Muscle of leg (tissue), 11 donors: ENCODE results near the gene MYH11. TPM values are rescaled to one million over a fixed set of nuclear protein-coding genes. Genes with fewer than 3 reads are reported as not detected.
"Not testable (repeated sequence)": the region's sequence is repeated elsewhere in the genome, so short reads cannot be mapped to it uniquely, and the experiment has no call there.

ENCODE experiments used
- DNase-seq: peaks from one replicate; pipeline ENCODE4 v3.0.0; 2013
- H3K27ac ChIP-seq: one replicate; pipeline ENCODE4 v1.5.1; 2013; ENCODE audit warnings: mild to moderate bottlenecking, low read length, control low read depth
- H3K27me3 ChIP-seq: one replicate; pipeline ENCODE4 v1.6.1; 2013; ENCODE audit warnings: low read length; ENCODE audit not compliant: control insufficient read depth, insufficient read depth
- H3K36me3 ChIP-seq: one replicate; pipeline ENCODE4 v1.6.1; 2013; ENCODE audit warnings: low read length; ENCODE audit not compliant: control insufficient read depth, insufficient read depth
- H3K4me1 ChIP-seq: one replicate; pipeline ENCODE4 v1.6.1; 2013; ENCODE audit warnings: low read length; ENCODE audit not compliant: control insufficient read depth, insufficient read depth
- H3K4me3 ChIP-seq: one replicate; pipeline ENCODE4 v1.5.1; 2013; ENCODE audit warnings: low read length, control low read depth
- H3K9me3 ChIP-seq: replicated peaks from 2 replicates; pipeline ENCODE4 v1.6.1; 2013; ENCODE audit warnings: low read depth, low read length; ENCODE audit not compliant: control insufficient read depth
- WGBS: methylation state at CpG from one replicate; pipeline ENCODE4 v1.1.5; 2013; ENCODE audit warnings: missing lambda C conversion rate; ENCODE audit not compliant: insufficient coverage; 5-methylcytosine and 5-hydroxymethylcytosine counted together
- polyA plus RNA-seq, 8 donors: library from polyadenylated mRNA; unstranded; fragments of 120-200 nt; gene quantifications; one replicate each; pipeline versions ENCODE4 v1.2.1 to v1.2.3, GENCODE V29; 2013; ENCODE audit warnings: inconsistent platforms in 1 of 8, low replicate concordance in 1 of 8; ENCODE audit not compliant: insufficient read length in 8 of 8, insufficient read depth in 1 of 8
- total RNA-seq: library from RNA; stranded (reverse); fragments of 120-200 nt; gene quantifications from one replicate; pipeline ENCODE4 v1.2.4, GENCODE V29; 2013

Gene MYH11
- total and polyA plus RNA-seq, 9 donors = 9.4 to 38.0 (median 20.7) TPM

DNA sequence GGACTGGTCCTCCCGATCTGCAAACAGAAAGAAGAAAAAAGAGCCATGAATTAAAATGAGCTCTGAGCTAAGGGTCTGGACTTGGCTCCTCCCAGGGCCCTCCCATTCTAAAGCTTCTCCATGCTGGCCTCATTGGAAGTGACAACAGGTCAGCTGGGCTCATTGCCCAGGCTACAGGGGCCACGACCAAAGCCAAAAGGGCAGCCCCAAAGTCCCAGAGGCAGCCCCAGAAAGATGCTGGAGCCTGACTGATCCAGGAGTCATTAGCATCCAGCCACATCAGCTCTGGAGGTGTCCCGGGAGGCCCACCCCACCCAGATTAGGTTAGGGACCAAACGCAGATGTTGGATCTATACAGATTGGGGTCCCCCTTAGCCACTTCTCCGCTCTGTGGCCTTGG, 58.2 kb downstream of the MYH11 start:
- H3K36me3 ChIP-seq = no peaks in the 10 kb centered on the region
- H3K9me3 ChIP-seq = peaks cover 3% of the 10 kb centered on the region
- WGBS = 68% methylated on average over 2 of the region's 5 CpGs
- H3K27ac ChIP-seq = no peak overlapping the region
- H3K27me3 ChIP-seq = peaks cover 2% of the 10 kb centered on the region
- H3K4me1 ChIP-seq = peaks cover 6% of the 10 kb centered on the region
- DNase-seq = no peak
- no peak overlapping the region for H3K4me3 ChIP-seq

DNA sequence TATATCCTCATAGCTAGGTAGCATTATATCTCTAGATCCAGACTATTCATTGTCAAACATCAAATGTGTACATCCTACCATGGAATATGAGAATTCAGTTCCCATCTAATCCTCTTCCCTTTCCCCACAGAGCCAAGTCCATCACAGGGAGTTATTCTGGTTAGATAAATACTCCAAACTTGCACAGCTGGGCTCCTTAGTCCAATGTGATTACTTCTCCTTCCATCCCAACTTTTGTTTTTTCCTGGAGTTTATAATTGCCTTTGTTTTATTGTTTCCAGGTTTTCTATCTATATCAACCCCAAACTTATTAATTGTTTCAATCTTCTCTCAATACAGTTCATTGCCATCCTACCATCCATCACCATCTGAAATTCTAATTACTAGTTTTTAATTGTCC, 59.9 kb downstream of the MYH11 start:
- no peak for DNase-seq
- Histone ChIP-seq H3K27me3 (no peaks in the 10 kb centered on the region), H3K4me1 (peaks cover 3% of the 10 kb centered on the region), H3K27ac (no peak overlapping the region), H3K9me3 (peaks cover 3% of the 10 kb centered on the region), H3K36me3 (no peaks in the 10 kb centered on the region), H3K4me3 (no peak overlapping the region)

DNA sequence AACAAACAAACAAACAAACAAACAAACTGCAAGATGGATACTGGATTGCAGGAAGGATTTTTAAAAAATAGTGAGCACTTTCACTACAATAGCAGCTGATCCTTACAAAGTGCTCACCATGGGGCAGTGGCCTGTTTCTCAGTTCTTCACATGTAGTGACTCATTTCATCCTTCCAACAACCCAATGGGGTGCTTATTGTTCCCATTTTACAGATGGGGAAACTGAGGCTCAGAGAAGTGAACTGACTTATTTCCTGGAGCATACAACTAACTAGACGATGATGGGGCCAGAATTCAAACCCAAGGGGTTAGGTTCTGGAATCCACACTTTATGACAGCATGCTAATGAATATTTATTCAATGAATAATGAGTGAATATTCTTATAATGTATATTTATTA, 61.2 kb downstream of the MYH11 start:
- H3K27me3 ChIP-seq = no peaks in the 10 kb centered on the region
- no peak overlapping the region for H3K27ac ChIP-seq
- DNase-seq = no peak
- no peak overlapping the region for H3K4me3 ChIP-seq
- peaks cover 3% of the 10 kb centered on the region for H3K4me1 ChIP-seq
- peaks cover 3% of the 10 kb centered on the region for H3K9me3 ChIP-seq
- WGBS = no CpG with 5 or more reads among the region's 1 CpG
- no peaks in the 10 kb centered on the region for H3K36me3 ChIP-seq

DNA sequence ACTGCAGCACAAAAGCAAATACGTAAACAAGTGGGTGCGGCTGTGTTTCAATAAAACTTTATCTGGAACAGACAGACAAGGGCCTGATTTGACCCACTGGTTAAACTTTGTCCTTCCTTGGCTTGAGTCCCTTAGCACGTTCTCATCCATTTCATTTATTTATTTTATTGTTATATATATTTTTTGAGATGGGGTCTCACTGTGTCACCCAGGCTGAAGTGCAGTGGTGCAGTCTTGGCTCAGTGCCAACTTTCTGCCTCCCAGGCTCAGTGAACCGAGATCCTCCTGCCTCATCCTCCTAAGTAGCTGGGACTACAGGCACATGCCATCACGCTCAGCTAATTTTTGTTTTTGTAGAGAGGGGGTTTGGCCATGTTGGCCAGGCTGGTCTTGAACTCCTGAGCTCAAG, 64.3 kb downstream of the MYH11 start:
- Histone ChIP-seq H3K4me1 (peaks cover 3% of the 10 kb centered on the region), H3K4me3 (no peak overlapping the region), H3K27ac (no peak overlapping the region), H3K9me3 (peaks cover 3% of the 10 kb centered on the region), H3K36me3 (no peaks in the 10 kb centered on the region), H3K27me3 (no peaks in the 10 kb centered on the region)
- DNase-seq = no peak
- whole genome bisulfite sequencing = 100% methylated on average over 2 of the region's 5 CpGs

DNA sequence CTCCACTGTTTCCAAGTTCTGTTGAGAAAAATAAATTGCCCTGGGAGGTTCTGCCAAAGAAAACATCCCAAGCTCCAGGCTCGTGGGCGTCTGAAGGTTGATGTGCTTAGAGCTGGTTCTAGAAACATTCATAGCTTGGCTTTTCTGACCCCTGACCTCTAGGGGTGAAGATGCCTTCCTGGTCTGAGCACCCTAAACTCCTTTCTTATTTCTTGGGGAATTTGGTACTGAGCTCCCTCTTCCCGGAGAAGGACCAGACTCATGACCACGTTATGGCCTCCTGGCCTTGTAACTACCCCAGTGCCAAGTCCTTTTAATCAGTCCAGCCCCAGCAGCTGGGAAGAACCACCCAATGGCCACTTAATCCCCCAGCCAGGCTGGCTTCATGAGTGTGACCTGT, 66.4 kb downstream of the MYH11 start:
- 71% methylated on average over 1 of the region's 4 CpGs for WGBS
- Histone ChIP-seq H3K9me3 (no peaks in the 10 kb centered on the region), H3K4me1 (peaks cover 3% of the 10 kb centered on the region), H3K36me3 (no peaks in the 10 kb centered on the region), H3K27me3 (no peaks in the 10 kb centered on the region), H3K27ac (no peak overlapping the region), H3K4me3 (no peak overlapping the region)
- DNase-seq = no peak

DNA sequence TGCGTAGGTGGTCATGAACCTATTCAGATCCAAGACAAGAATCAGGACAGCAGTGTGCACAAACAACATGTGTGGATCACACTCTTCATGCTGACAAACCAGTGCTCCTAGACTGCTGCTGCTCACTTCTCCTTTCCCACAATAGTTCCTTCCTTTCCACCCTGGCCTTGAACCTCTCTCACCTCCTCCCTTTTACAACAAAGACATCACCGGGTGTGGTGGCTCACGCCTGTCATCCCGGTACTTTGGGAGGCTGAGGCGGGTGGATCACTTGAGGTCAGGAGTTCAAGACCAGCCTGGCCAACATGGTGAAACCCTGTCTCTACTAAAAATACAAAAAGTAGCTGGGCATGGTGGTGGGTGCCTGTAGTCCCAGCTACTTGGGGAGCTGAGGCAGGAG, 67.0 kb downstream of the MYH11 start:
- not testable (repeated sequence) for H3K36me3 ChIP-seq, H3K27me3 ChIP-seq, H3K4me1 ChIP-seq, H3K9me3 ChIP-seq, H3K4me3 ChIP-seq, H3K27ac ChIP-seq, DNase-seq
- WGBS = 80% methylated on average over 1 of the region's 5 CpGs

DNA sequence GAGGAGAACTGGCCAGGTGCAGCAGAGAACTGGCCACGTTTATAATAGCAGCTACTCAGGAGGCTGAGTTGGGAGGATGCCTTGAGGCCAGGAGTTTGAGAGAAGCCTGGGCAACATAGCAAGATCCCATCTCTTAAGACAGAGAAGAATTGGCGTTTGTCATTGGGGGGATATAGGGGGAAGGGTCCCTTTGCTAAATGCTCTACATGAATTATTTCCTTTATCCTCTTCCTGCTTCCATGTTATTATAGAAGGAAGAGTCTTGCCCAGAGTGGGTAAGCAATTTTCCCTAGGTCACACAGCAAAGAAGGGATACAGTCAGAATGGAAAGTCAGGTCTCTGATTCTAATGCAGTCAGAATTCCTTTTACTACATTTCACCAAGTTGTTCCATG, 68.0 kb downstream of the MYH11 start:
- DNase-seq = no peak
- 33% methylated on average over 1 of the region's 2 CpGs for WGBS
- Histone ChIP-seq H3K9me3 (no peaks in the 10 kb centered on the region), H3K4me1 (no peaks in the 10 kb centered on the region), H3K36me3 (no peaks in the 10 kb centered on the region), H3K27me3 (no peaks in the 10 kb centered on the region), H3K4me3 (no peak overlapping the region), H3K27ac (no peak overlapping the region)

DNA sequence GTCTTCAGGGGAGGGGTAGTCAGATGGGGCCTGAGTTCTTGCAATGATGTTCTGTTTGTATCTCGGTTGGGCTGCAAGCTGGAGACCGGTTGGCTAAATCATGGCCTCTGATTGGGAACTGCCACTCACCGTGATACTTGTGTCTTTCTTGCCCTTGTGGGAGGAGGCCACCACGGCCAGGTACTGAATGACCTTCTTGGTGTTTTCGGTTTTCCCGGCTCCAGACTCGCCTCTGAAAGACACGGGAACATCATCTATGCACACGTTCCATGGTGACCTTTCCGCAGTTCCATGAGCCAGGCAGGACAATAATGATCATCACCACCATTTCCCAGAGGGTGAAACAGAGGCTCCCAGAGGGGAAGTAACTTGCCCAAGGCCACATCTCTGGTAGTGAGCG, 70.3 kb downstream of the MYH11 start:
- Histone ChIP-seq H3K9me3 (no peaks in the 10 kb centered on the region), H3K27me3 (no peaks in the 10 kb centered on the region), H3K4me3 (no peak overlapping the region), H3K27ac (no peak overlapping the region), H3K36me3 (no peaks in the 10 kb centered on the region), H3K4me1 (no peaks in the 10 kb centered on the region)
- WGBS = 78% methylated on average over 8 of the region's 11 CpGs
- DNase-seq = no peak

DNA sequence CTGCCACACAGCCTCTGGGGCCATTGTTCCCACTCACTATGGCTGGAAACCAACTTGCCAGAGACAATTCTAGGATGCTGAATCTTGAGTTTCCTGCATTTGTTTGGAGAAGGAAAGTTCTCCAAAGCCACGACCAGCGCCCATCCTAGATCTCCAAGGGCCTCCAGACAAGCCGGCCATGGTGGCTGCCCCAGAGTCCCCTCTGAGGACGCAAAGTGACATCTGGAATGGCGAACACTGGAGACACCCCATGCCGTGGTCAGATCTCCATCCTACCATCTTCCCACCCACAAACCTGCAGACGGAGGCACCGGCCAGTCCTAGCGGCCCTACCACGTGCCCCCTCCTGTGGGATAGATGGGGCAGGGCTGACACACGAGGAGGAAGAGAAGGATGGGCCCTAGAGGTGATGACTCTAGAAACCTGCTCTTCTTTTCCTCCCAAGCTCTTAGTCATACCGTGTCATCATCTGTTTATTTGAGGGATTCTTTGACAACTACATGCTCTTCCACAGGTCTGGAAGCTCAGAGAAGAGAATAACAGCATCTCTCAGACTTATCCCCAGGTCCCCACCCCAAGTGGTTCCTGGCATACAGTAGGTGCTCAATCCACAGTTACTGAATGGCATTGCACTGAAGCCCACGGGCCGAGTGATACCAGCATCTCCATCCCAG, 71.3 kb downstream of the MYH11 start:
- 73% methylated on average over 6 of the region's 14 CpGs for WGBS
- DNase-seq = no peak
- H3K4me1 ChIP-seq = no peaks in the 10 kb centered on the region

DNA sequence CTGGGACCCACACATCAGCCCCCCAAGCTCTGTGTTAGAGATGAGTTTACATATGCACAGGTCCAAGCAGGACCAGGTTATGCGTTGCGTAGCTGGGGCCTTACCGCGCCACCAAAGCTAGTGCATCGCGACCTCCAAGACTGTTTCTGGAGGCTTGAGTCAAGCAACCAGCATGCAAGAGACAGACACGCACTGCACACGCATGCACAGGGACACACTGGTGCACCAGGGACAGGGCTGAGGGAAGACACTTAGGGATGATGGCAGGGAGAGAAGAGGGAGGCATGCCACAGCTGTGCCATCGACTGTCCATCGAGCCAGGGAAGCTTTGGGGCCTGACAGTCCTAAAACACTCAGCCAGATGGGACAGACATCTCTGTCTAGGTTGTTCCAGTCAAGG, 72.8 kb downstream of the MYH11 start:
- H3K27me3 ChIP-seq = no peaks in the 10 kb centered on the region
- no peaks in the 10 kb centered on the region for H3K4me1 ChIP-seq
- no peak for DNase-seq
- no peak overlapping the region for H3K4me3 ChIP-seq
- no peak overlapping the region for H3K27ac ChIP-seq
- H3K36me3 ChIP-seq = no peaks in the 10 kb centered on the region
- H3K9me3 ChIP-seq = no peaks in the 10 kb centered on the region
- 97% methylated on average over 10 of the region's 10 CpGs for WGBS

More for the DNA sequence above, 71.3 kb downstream of the MYH11 start:
- H3K27me3 ChIP-seq = no peaks in the 10 kb centered on the region
- no peak overlapping the region for H3K27ac ChIP-seq
- H3K36me3 ChIP-seq = no peaks in the 10 kb centered on the region
- H3K4me3 ChIP-seq = no peak overlapping the region
- no peaks in the 10 kb centered on the region for H3K9me3 ChIP-seq
